Gastrocnemius medialis (tissue), 4 donors: ENCODE data around the gene MED27. TPM values are rescaled to one million over a fixed set of nuclear protein-coding genes. Genes with fewer than 3 reads are reported as not detected.

Source experiments
- ATAC-seq, 2 donors: fragments of 150-250 bp; one replicate each; pipeline ENCODE4 v1.9.1; 2016
- DNase-seq, 2 donors: peaks; one replicate each; pipeline ENCODE4 v3.0.0-alpha.2; 2019
- H3K27ac ChIP-seq, 4 donors: fragments of 200-600 bp; sonication (generic); 1 replicate in 1 of 4; 2 replicates in 3 of 4; pipeline ENCODE4 v1.5.1; 2016 to 2018; ENCODE audit warnings: mild to moderate bottlenecking in 2 of 4, moderate library complexity in 1 of 4
- H3K27me3 ChIP-seq, 3 donors: fragments of 200-600 bp; sonication (generic) in 2 of 3; 1 replicate in 1 of 3; 2 replicates in 2 of 3; pipeline versions ENCODE4 v1.5.1 to v1.6.0; 2016 to 2019; ENCODE audit warnings: mild to moderate bottlenecking in 1 of 3, moderate library complexity in 1 of 3
- H3K36me3 ChIP-seq, 2 donors: fragments of 200-600 bp; sonication (generic) in 1 of 2; one replicate each; pipeline ENCODE4 v1.5.1; 2017 to 2018
- H3K4me1 ChIP-seq, 2 donors: fragments of 200-600 bp; sonication (generic) in 1 of 2; one replicate each; pipeline ENCODE4 v1.5.1; 2016 to 2017; ENCODE audit warnings: mild to moderate bottlenecking in 2 of 2
- H3K4me3 ChIP-seq, 4 donors: fragments of 200-600 bp; sonication (generic) in 3 of 4; 1 replicate in 1 of 4; 2 replicates in 3 of 4; pipeline ENCODE4 v1.5.1; 2016 to 2019; ENCODE audit warnings: mild to moderate bottlenecking in 2 of 4
- H3K9me3 ChIP-seq, 3 donors: fragments of 200-600 bp; sonication (generic) in 2 of 3; 1 replicate in 1 of 3; 2 replicates in 2 of 3; pipeline ENCODE4 v1.5.1; 2016 to 2019
- CTCF ChIP-seq, 5 experiments: fragments of 450-650 bp in 3 of 5; fragments of 200-600 bp in 2 of 5; sonication (generic) in 2 of 5; IDR thresholded peaks in 4 of 5; conservative IDR thresholded peaks in 1 of 5; 1 replicate in 4 of 5; 2 replicates in 1 of 5; pipeline ENCODE4 v1.5.1; 2016 to 2019; ENCODE audit warnings: antibody characterized with exemption in 5 of 5, mild to moderate bottlenecking in 3 of 5, moderate library complexity in 3 of 5
- POLR2A ChIP-seq, 2 donors: fragments of 450-650 bp; IDR thresholded peaks; one replicate each; pipeline ENCODE4 v1.6.1; 2017; ENCODE audit warnings: antibody characterized with exemption in 2 of 2, mild to moderate bottlenecking in 2 of 2, moderate library complexity in 2 of 2
- in situ Hi-C, 4 donors: fragments of 200-750 bp; cut with MboI; loops; one replicate each; pipeline versions ENCODE4 v1.15.0 to v1.8.0; 2017; ENCODE audit warnings: low sequenced_read_pairs in 4 of 4
- intact Hi-C: fragments of 100-400 bp; cut with DNase I; formaldehyde crosslinking; loops from one replicate; pipeline ENCODE4 v1.15.1; 2023; ENCODE audit warnings: low total_unique reads
- total RNA-seq, 4 donors: library from RNA; depleted of rRNA; stranded (reverse); fragments of >200 nt; gene quantifications; one replicate each; pipeline versions ENCODE4 v1.1.0 to v1.2.3, GENCODE V29; 2016

Gene MED27
- total RNA-seq, 4 donors from 2014 or later, result 11.6 to 20.3 (median 13.9) TPM

GRCh38 chr9:131856105-131856504, 223.6 kb downstream of the MED27 start:
- TF ChIP-seq CTCF (IDR thresholded peaks at IDR 0.05 in 4 of 5, conservative IDR thresholded peaks at IDR 0.05 in 1 of 5) (no peak), POLR2A (IDR thresholded peaks at IDR 0.05) (no peak)
- H3K36me3 ChIP-seq, result peaks cover 0 to 18% of the 10 kb centered on the region in 2 donors
- intact Hi-C loops, result no loop called here
- no peak overlapping the region for H3K4me3 ChIP-seq
- no peak for DNase-seq
- H3K27ac ChIP-seq, result no peak overlapping the region
- in situ Hi-C loops, result no loop called here
- H3K27me3 ChIP-seq, result peaks cover 0 to 3% (median 0%) of the 10 kb centered on the region in 3 donors
- no peaks in the 10 kb centered on the region for H3K4me1 ChIP-seq
- no peaks in the 10 kb centered on the region for H3K9me3 ChIP-seq
- no peak for ATAC-seq

GRCh38 chr9:131854896-131855613, 224.6 kb downstream of the MED27 start:
- intact Hi-C loops, result no loop called here
- no peak overlapping the region for H3K27ac ChIP-seq
- in situ Hi-C loops, result no loop called here
- DNase-seq (no peak), ATAC-seq (no peak)
- TF ChIP-seq POLR2A (IDR thresholded peaks at IDR 0.05) (no peak), CTCF (IDR thresholded peaks at IDR 0.05 in 4 of 5, conservative IDR thresholded peaks at IDR 0.05 in 1 of 5) (no peak)
- peaks cover 0 to 3% (median 0%) of the 10 kb centered on the region in 3 donors for H3K27me3 ChIP-seq
- H3K9me3 ChIP-seq, result no peaks in the 10 kb centered on the region
- peaks cover 0 to 7% of the 10 kb centered on the region in 2 donors for H3K36me3 ChIP-seq
- no peaks in the 10 kb centered on the region for H3K4me1 ChIP-seq
- no peak overlapping the region for H3K4me3 ChIP-seq

GRCh38 chr9:131854334-131854733, 225.3 kb downstream of the MED27 start:
- no peak for ATAC-seq
- H3K27ac ChIP-seq, result no peak overlapping the region
- no peaks in the 10 kb centered on the region for H3K9me3 ChIP-seq
- peak in 1 of 2 donors; percentile 31 for DNase-seq
- intact Hi-C loops, result no loop called here
- H3K4me1 ChIP-seq, result no peaks in the 10 kb centered on the region
- H3K36me3 ChIP-seq, result peaks cover 0 to under 1% of the 10 kb centered on the region in 2 donors
- peaks cover 0 to 5% (median 0%) of the 10 kb centered on the region in 3 donors for H3K27me3 ChIP-seq
- TF ChIP-seq POLR2A (IDR thresholded peaks at IDR 0.05), result no peak
- no peak for TF ChIP-seq CTCF (IDR thresholded peaks at IDR 0.05 in 4 of 5, conservative IDR thresholded peaks at IDR 0.05 in 1 of 5)
- H3K4me3 ChIP-seq, result no peak overlapping the region
- in situ Hi-C loops, result no loop called here

GRCh38 chr9:131853434-131853833, 226.2 kb downstream of the MED27 start:
- no peaks in the 10 kb centered on the region for H3K9me3 ChIP-seq
- ATAC-seq (no peak), DNase-seq (no peak)
- H3K36me3 ChIP-seq, result no peaks in the 10 kb centered on the region
- intact Hi-C loops (no loop called here), in situ Hi-C loops (no loop called here)
- no peak overlapping the region for H3K4me3 ChIP-seq
- TF ChIP-seq CTCF (IDR thresholded peaks at IDR 0.05 in 4 of 5, conservative IDR thresholded peaks at IDR 0.05 in 1 of 5), result no peak
- no peak for TF ChIP-seq POLR2A (IDR thresholded peaks at IDR 0.05)
- no peaks in the 10 kb centered on the region for H3K4me1 ChIP-seq
- H3K27ac ChIP-seq, result no peak overlapping the region
- peaks cover 0 to 5% (median 0%) of the 10 kb centered on the region in 3 donors for H3K27me3 ChIP-seq
